Vagina (tissue), 2 donors: ENCODE measurements around the gene CCDC57. TPM values are rescaled to one million over a fixed set of nuclear protein-coding genes. Genes with fewer than 3 reads are reported as not detected.

ENCODE experiments used
- DNase-seq, 2 donors: peaks; one replicate each; pipeline ENCODE4 v3.0.0-alpha.2; 2017; ENCODE audit errors: extremely low spot score in 2 of 2
- H3K27ac ChIP-seq: fragments of 200-600 bp; sonication (generic); one replicate; pipeline ENCODE4 v1.5.1; 2019
- H3K27me3 ChIP-seq: fragments of 200-600 bp; sonication (generic); one replicate; pipeline ENCODE4 v1.5.1; 2019
- H3K36me3 ChIP-seq, 2 donors: fragments of 200-600 bp; sonication (generic); one replicate each; pipeline ENCODE4 v1.5.1; 2017 to 2019
- H3K4me1 ChIP-seq: fragments of 200-600 bp; sonication (generic); one replicate; pipeline ENCODE4 v1.5.1; 2019
- H3K4me3 ChIP-seq, 2 donors: fragments of 200-600 bp; sonication (generic); 1 replicate in 1 of 2; 2 replicates in 1 of 2; pipeline ENCODE4 v1.5.1; 2016 to 2019
- H3K9me3 ChIP-seq: fragments of 200-600 bp; sonication (generic); one replicate; pipeline ENCODE4 v1.5.1; 2019
- POLR2A ChIP-seq, 2 donors: fragments of 450-650 bp; IDR thresholded peaks; one replicate each; pipeline ENCODE4 v1.6.1; 2017; ENCODE audit warnings: antibody characterized with exemption in 2 of 2, mild to moderate bottlenecking in 2 of 2, moderate library complexity in 2 of 2
- POLR2AphosphoS5 ChIP-seq, 2 donors: sonication (generic); formaldehyde crosslinking; IDR thresholded peaks; one replicate each; pipeline ENCODE4 v1.9.0; 2017; ENCODE audit warnings: antibody characterized with exemption in 2 of 2, mild to moderate bottlenecking in 2 of 2, low read depth in 1 of 2; ENCODE audit not compliant: insufficient read depth in 1 of 2
- intact Hi-C: fragments of 100-400 bp; cut with DNase I; formaldehyde crosslinking; loops from one replicate; pipeline ENCODE4 v1.15.1; 2023
- total RNA-seq: library from RNA; depleted of rRNA; stranded (reverse); fragments of >200 nt; gene quantifications from one replicate; pipeline ENCODE4 v1.2.3, GENCODE V29; 2016
- TF ChIP-seq, protein P1 (sequence below), 3 experiments: fragments of 450-650 bp in 2 of 3; fragments of 200-600 bp in 1 of 3; sonication (generic) in 1 of 3; IDR thresholded peaks; one replicate each; pipeline ENCODE4 v1.5.1; 2017 to 2019; ENCODE audit warnings: antibody characterized with exemption in 3 of 3, mild to moderate bottlenecking in 2 of 3, moderate library complexity in 2 of 3

Gene CCDC57
- total RNA-seq, 1 donor from 2014 or later, result 26.5 TPM

DNA sequence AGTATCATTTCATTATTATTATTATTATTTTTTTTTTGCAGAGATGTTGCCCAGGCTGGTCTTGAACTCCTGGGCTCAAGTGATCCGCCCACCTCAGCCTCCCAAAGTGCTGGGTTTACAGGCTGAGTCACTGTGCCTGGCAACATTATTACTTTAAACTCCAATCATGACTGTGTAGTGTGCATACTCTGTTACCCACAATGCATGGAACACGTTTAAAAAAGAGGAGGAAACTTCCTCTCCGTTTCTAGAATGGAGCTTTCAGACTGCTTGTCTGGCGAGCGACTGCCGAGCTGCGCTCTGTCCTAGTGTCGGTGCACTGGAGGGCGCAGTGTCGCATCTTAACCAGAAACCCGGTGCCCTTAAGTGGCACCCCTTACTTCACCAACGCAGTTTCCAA lies 92.5 kb downstream of the CCDC57 start:
- Histone ChIP-seq H3K9me3 (no peaks in the 10 kb centered on the region), H3K4me3 (no peak overlapping the region), H3K27ac (no peak overlapping the region), H3K36me3 (no peaks in the 10 kb centered on the region), H3K27me3 (no peaks in the 10 kb centered on the region), H3K4me1 (no peaks in the 10 kb centered on the region)
- TF ChIP-seq POLR2A (IDR thresholded peaks at IDR 0.05) (no peak), POLR2AphosphoS5 (IDR thresholded peaks at IDR 0.05; ENCODE audit: insufficient read depth in 1 of 2, low read depth in 1 of 2) (no peak)
- TF ChIP-seq, protein P1, sequence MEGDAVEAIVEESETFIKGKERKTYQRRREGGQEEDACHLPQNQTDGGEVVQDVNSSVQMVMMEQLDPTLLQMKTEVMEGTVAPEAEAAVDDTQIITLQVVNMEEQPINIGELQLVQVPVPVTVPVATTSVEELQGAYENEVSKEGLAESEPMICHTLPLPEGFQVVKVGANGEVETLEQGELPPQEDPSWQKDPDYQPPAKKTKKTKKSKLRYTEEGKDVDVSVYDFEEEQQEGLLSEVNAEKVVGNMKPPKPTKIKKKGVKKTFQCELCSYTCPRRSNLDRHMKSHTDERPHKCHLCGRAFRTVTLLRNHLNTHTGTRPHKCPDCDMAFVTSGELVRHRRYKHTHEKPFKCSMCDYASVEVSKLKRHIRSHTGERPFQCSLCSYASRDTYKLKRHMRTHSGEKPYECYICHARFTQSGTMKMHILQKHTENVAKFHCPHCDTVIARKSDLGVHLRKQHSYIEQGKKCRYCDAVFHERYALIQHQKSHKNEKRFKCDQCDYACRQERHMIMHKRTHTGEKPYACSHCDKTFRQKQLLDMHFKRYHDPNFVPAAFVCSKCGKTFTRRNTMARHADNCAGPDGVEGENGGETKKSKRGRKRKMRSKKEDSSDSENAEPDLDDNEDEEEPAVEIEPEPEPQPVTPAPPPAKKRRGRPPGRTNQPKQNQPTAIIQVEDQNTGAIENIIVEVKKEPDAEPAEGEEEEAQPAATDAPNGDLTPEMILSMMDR (IDR thresholded peaks at IDR 0.05), result no peak
- no peak for DNase-seq
- intact Hi-C loops, result no loop called here

DNA sequence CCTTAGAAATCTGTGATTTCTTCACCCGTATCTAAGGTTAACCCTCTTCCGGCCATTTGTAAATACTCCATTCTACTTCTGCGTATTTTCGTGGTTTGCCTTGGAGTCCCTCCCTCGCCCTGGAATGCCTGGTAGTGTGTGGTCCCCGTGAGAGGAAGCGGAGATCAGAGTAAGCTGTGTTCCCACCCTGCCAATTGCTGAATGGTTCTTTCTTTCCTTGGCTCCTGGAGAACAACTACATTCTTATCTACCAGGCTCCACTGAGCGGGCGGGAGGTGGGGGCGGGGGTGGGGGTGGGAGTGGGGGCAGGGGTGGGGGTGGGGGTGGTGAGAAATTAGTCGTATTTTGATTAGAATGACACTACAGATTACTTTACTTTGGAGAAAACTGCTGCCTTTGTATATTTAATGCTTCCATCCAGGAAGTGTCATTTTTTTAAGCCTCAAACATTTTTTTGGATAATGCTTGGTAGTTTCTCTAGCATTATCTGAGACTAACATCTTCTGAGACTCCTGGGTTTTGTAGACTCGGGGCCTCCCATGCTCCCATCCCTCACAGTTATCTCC lies 93.7 kb downstream of the CCDC57 start:
- H3K27ac ChIP-seq, result no peak overlapping the region
- no peaks in the 10 kb centered on the region for H3K9me3 ChIP-seq
- TF ChIP-seq, protein P1 (IDR thresholded peaks at IDR 0.05), result no peak
- no peak for TF ChIP-seq POLR2A (IDR thresholded peaks at IDR 0.05)
- TF ChIP-seq POLR2AphosphoS5 (IDR thresholded peaks at IDR 0.05; ENCODE audit: insufficient read depth in 1 of 2, low read depth in 1 of 2), result no peak
- H3K4me3 ChIP-seq, result no peak overlapping the region
- H3K27me3 ChIP-seq, result no peaks in the 10 kb centered on the region
- H3K4me1 ChIP-seq, result no peaks in the 10 kb centered on the region
- intact Hi-C loops, result no loop called here
- no peaks in the 10 kb centered on the region for H3K36me3 ChIP-seq
- DNase-seq, result no peak

DNA sequence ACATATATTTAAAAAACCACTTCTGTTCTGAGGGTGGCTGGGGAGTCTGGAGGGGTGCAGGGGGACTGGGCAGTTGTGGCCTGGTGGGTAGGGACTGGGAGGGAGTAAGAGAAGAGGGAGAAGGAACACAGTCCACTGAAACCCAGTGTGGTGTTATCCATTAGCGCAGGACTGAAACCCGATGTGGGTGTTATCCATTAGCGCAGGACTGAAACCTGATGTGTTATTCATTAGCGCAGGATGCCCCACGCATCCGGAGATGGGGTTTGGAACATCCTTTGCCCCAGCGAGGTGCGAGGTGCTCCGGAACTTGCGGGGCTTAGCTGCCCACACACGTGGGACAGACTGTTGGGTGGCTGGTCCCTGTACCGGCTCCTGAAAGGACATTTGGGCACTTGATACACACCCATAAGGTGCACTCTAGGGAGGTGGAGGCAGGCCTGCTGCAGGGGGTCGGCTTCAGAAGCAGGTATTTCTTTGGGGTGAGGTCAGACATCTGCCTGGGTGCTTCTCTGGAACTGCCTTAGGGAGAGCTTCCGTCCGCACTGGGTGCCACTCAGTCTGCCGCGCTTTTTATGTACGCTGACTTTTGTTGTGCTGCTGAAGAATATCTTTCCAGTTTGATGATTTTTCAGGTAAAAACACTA lies 94.4 kb downstream of the CCDC57 start:
- no peak for DNase-seq
- H3K4me1 ChIP-seq, result no peaks in the 10 kb centered on the region
- no peak overlapping the region for H3K4me3 ChIP-seq
- intact Hi-C loops, result no loop called here
- no peaks in the 10 kb centered on the region for H3K9me3 ChIP-seq
- no peaks in the 10 kb centered on the region for H3K27me3 ChIP-seq
- no peak for TF ChIP-seq POLR2AphosphoS5 (IDR thresholded peaks at IDR 0.05; ENCODE audit: insufficient read depth in 1 of 2, low read depth in 1 of 2)
- TF ChIP-seq, protein P1 (IDR thresholded peaks at IDR 0.05), result no peak
- TF ChIP-seq POLR2A (IDR thresholded peaks at IDR 0.05), result no peak
- no peak overlapping the region for H3K27ac ChIP-seq
- no peaks in the 10 kb centered on the region for H3K36me3 ChIP-seq

DNA sequence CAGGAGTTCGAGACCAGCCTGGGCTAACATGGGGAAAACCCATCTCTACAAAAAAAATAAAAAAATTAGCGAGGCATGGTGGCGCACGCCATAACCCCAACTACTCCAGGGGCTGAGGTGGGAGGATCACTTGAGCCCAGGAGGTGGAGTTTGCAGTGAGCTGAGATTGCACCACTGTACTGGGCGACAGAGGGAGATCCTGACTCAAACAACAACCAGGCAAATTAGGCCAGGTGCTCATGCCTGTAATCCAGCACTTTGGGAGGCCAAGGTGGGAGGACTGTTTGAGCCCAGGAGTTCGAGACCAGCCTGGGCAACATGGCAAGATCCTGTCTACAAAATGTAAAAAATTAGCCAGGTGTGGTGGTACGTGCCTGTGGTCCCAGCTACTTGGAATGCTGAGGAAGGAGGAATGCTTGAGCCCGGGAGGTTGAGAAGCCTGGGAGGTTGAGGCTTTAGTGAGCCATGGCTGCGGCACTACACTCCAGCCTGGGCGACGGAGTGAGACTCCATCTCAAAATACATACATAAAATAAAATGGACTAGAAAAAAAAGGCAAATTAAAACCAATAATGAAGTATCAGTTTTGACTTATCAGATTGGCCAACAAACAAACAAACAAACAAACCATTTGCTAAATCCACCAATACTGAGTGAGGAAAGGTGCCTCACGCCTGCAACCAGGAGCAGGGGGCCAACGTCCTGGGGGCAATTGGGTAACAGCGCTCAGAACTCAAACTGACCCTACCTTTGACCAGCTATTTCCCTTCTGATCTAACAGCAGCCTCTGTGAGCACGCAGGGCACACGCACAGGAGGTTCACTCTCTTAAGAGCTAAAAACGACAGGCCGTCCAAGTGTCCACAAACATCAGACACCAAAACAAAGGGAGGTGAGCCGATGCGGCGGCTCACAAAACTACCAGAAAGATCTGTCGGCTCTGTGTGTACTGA lies 95.2 kb downstream of the CCDC57 start:
- H3K27me3 ChIP-seq, result no peaks in the 10 kb centered on the region
- no peaks in the 10 kb centered on the region for H3K36me3 ChIP-seq
- H3K4me3 ChIP-seq, result no peak overlapping the region
- H3K4me1 ChIP-seq, result no peaks in the 10 kb centered on the region
- intact Hi-C loops, result no loop called here
- no peak for DNase-seq
- H3K27ac ChIP-seq, result no peak overlapping the region
- TF ChIP-seq POLR2A (IDR thresholded peaks at IDR 0.05) (no peak), POLR2AphosphoS5 (IDR thresholded peaks at IDR 0.05; ENCODE audit: insufficient read depth in 1 of 2, low read depth in 1 of 2) (no peak)
- TF ChIP-seq, protein P1 (IDR thresholded peaks at IDR 0.05), result no peak
- H3K9me3 ChIP-seq, result no peaks in the 10 kb centered on the region
